SU-DHL-6 (cell line): ENCODE measurements around the gene ZBTB44.
"Not testable (repeated sequence)": the region's sequence is repeated elsewhere in the genome, so short reads cannot be mapped to it uniquely, and the experiment has no call there.

ENCODE experiments used
- EZH2phosphoT487 ChIP-seq: fragments of 200-600 bp; sonication (generic), shearing (Covaris generic); conservative IDR thresholded peaks from 2 replicates; pipeline ENCODE4 v1.6.1; 2018; ENCODE audit warnings: mild to moderate bottlenecking, antibody characterized with exemption, low read length, moderate library complexity, mixed read lengths
- TF ChIP-seq, protein P1 (sequence below): fragments of 200-600 bp; sonication (generic); IDR thresholded peaks from one replicate; pipeline ENCODE4 v1.5.1; 2017; ENCODE audit warnings: antibody characterized with exemption, mild to moderate bottlenecking, low read length, moderate library complexity; ENCODE audit not compliant: insufficient read depth, poor library complexity, severe bottlenecking

DNA sequence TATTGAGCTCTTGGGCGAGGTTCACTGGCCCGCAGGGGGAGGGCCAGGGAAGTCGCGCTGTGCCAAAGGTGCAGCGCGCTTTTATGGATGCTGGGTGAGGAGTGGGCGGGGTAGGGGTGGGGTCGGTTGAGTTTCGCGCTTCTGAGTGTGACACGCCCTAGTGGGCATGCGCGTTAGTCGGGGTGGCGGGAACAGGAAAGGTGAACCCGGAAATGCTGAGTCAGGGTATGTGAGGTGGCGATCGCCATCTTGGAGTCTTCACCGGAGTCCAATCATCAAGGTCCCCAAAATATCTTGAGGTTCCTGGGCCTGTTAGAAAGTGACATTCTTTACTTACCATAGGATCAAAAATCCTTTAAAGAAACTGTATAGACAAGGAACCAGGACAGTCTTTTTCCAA lies 16.7 kb upstream of the ZBTB44 start:
- TF ChIP-seq, protein P1, sequence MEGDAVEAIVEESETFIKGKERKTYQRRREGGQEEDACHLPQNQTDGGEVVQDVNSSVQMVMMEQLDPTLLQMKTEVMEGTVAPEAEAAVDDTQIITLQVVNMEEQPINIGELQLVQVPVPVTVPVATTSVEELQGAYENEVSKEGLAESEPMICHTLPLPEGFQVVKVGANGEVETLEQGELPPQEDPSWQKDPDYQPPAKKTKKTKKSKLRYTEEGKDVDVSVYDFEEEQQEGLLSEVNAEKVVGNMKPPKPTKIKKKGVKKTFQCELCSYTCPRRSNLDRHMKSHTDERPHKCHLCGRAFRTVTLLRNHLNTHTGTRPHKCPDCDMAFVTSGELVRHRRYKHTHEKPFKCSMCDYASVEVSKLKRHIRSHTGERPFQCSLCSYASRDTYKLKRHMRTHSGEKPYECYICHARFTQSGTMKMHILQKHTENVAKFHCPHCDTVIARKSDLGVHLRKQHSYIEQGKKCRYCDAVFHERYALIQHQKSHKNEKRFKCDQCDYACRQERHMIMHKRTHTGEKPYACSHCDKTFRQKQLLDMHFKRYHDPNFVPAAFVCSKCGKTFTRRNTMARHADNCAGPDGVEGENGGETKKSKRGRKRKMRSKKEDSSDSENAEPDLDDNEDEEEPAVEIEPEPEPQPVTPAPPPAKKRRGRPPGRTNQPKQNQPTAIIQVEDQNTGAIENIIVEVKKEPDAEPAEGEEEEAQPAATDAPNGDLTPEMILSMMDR, result not testable (repeated sequence)
- not testable (repeated sequence) for TF ChIP-seq EZH2phosphoT487
